IPS DF 4.7 (cell line): Measurements from ENCODE around the gene FAM221A.
"Not testable (repeated sequence)": the region's sequence is repeated elsewhere in the genome, so short reads cannot be mapped to it uniquely, and the experiment has no call there.

ENCODE experiments used
- DNase-seq: peaks from one replicate; pipeline ENCODE4 v3.0.0-alpha.2; 2013; ENCODE audit warnings: low spot score; ENCODE audit errors: extremely low read depth

Gene FAM221A

GRCh38 chr7:23679898-23680413 lies at the start of gene FAM221A:
FAM221A (plus strand) TSS chr7:23680199; CDS start chr7:23680219, 20 bp downstream.
- DNase-seq = no peak

GRCh38 chr7:23633417-23633816 lies 46.6 kb upstream of the FAM221A start:
- DNase-seq = no peak

- DNase-seq = no peak
Observed at GRCh38 chr7:23645822-23646221, 34.2 kb upstream of the FAM221A start.

- no peak for DNase-seq
Observed at GRCh38 chr7:23653942-23654341, 26.1 kb upstream of the FAM221A start.

GRCh38 chr7:23654508-23654907 lies 25.5 kb upstream of the FAM221A start:
- DNase-seq = no peak

- no peak for DNase-seq
Observed at GRCh38 chr7:23655433-23655832, 24.6 kb upstream of the FAM221A start.

GRCh38 chr7:23658831-23659427 lies 21.1 kb upstream of the FAM221A start:
- no peak for DNase-seq

GRCh38 chr7:23661385-23661784 lies 18.6 kb upstream of the FAM221A start:
- no peak for DNase-seq

- DNase-seq = no peak
Observed at GRCh38 chr7:23662124-23662983, 17.6 kb upstream of the FAM221A start.

- no peak for DNase-seq
Observed at GRCh38 chr7:23662984-23663313, 17.1 kb upstream of the FAM221A start.

- no peak for DNase-seq
Observed at GRCh38 chr7:23664122-23664521, 15.9 kb upstream of the FAM221A start.

GRCh38 chr7:23672033-23672432 lies 8.0 kb upstream of the FAM221A start:
- no peak for DNase-seq

- DNase-seq = no peak
Observed at GRCh38 chr7:23680414-23681405, 711 bp downstream of the FAM221A start.

GRCh38 chr7:23684041-23684440 lies 4.0 kb downstream of the FAM221A start:
- not testable (repeated sequence) for DNase-seq

- DNase-seq = no peak
Observed at GRCh38 chr7:23685731-23686130, 5.7 kb downstream of the FAM221A start.

GRCh38 chr7:23687011-23687410 lies 7.0 kb downstream of the FAM221A start:
- DNase-seq = no peak

- DNase-seq = no peak
Observed at GRCh38 chr7:23689165-23689564, 9.2 kb downstream of the FAM221A start.

GRCh38 chr7:23691320-23691719 lies 11.3 kb downstream of the FAM221A start:
- DNase-seq = no peak

GRCh38 chr7:23693224-23693623 lies 13.2 kb downstream of the FAM221A start:
- no peak for DNase-seq

- DNase-seq = peak; percentile 69
Observed at GRCh38 chr7:23696916-23697441, 17.0 kb downstream of the FAM221A start.

- no peak for DNase-seq
Observed at GRCh38 chr7:23698822-23699221, 18.8 kb downstream of the FAM221A start.
